GM19240 (cell line): ENCODE data around the gene SMPD1.

Source experiments
- DNase-seq: peaks from one replicate; pipeline ENCODE4 v3.0.0; 2011; ENCODE audit warnings: low spot score; ENCODE audit not compliant: insufficient read length

Gene SMPD1

GRCh38 chr11:6413791-6414201 is 23.5 kb downstream of the SMPD1 start:
- no peak for DNase-seq

- no peak for DNase-seq
Observed at GRCh38 chr11:6414874-6415328, 24.6 kb downstream of the SMPD1 start.

- no peak for DNase-seq
Observed at GRCh38 chr11:6415797-6416196, 25.5 kb downstream of the SMPD1 start.

GRCh38 chr11:6417907-6418556 is 27.8 kb downstream of the SMPD1 start:
- DNase-seq = no peak

- no peak for DNase-seq
Observed at GRCh38 chr11:6418557-6419008, 28.3 kb downstream of the SMPD1 start.

- DNase-seq = no peak
Observed at GRCh38 chr11:6419009-6419631, 28.8 kb downstream of the SMPD1 start, which contains the start of gene APBB1. TSS of gene APBB1 (minus strand) at chr11:6419094. CDS start at chr11:6411347, 7,747 bp downstream.

GRCh38 chr11:6420677-6421076 is 30.4 kb downstream of the SMPD1 start:
- no peak for DNase-seq

GRCh38 chr11:6427516-6427915 is 37.2 kb downstream of the SMPD1 start:
- no peak for DNase-seq

- no peak for DNase-seq
Observed at GRCh38 chr11:6431861-6432260, 41.6 kb downstream of the SMPD1 start.

GRCh38 chr11:6433998-6434660 is 43.9 kb downstream of the SMPD1 start:
- DNase-seq = no peak

GRCh38 chr11:6437423-6437822 is 47.1 kb downstream of the SMPD1 start:
- DNase-seq = no peak

GRCh38 chr11:6437993-6438392 is 47.7 kb downstream of the SMPD1 start:
- no peak for DNase-seq

GRCh38 chr11:6438979-6439571 is 48.8 kb downstream of the SMPD1 start:
- no peak for DNase-seq

- DNase-seq = no peak
Observed at GRCh38 chr11:6440906-6441358, 50.7 kb downstream of the SMPD1 start, which contains the start of gene HPX. TSS of gene HPX (minus strand) at chr11:6440987. CDS start at chr11:6440963, 24 bp downstream.

- DNase-seq = no peak
Observed at GRCh38 chr11:6442441-6442840, 52.2 kb downstream of the SMPD1 start.

- DNase-seq = peak; percentile 50
Observed at GRCh38 chr11:6443269-6444003, 53.2 kb downstream of the SMPD1 start.
